GM21528 (cell line): ENCODE results near the gene DTNA.

Experiments used
- ATAC-seq: cut with Tn5 transposase; IDR thresholded peaks from one replicate; pipeline ENCODE4 v1.9.1; 2021; ENCODE audit warnings: mild to moderate bottlenecking, moderate library complexity; ENCODE audit not compliant: unreplicated experiment, low FRiP score

The DTNA gene

GRCh38 chr18:34803877-34804400, 93.8 kb downstream of the DTNA start:
- ATAC-seq = no peak

- no peak for ATAC-seq
Measured at GRCh38 chr18:34805103-34805877, 95.2 kb downstream of the DTNA start.

- no peak for ATAC-seq
Measured at GRCh38 chr18:34805878-34806351, 95.8 kb downstream of the DTNA start.

GRCh38 chr18:34806527-34806926, 96.4 kb downstream of the DTNA start:
- no peak for ATAC-seq

GRCh38 chr18:34807106-34807796, 97.2 kb downstream of the DTNA start:
- ATAC-seq = no peak

- ATAC-seq = no peak
Measured at GRCh38 chr18:34808389-34808788, 98.3 kb downstream of the DTNA start.

- no peak for ATAC-seq
Measured at GRCh38 chr18:34809451-34810072, 99.5 kb downstream of the DTNA start.

- no peak for ATAC-seq
Measured at GRCh38 chr18:34816183-34816582, 106.1 kb downstream of the DTNA start.

- no peak for ATAC-seq
Measured at GRCh38 chr18:34817636-34818035, 107.5 kb downstream of the DTNA start.

GRCh38 chr18:34818064-34818463, 108.0 kb downstream of the DTNA start:
- no peak for ATAC-seq

- no peak for ATAC-seq
Measured at GRCh38 chr18:34820360-34821065, 110.4 kb downstream of the DTNA start.

- no peak for ATAC-seq
Measured at GRCh38 chr18:34821669-34822210, 111.6 kb downstream of the DTNA start.

- ATAC-seq = no peak
Measured at GRCh38 chr18:34828093-34828492, 118.0 kb downstream of the DTNA start.

- no peak for ATAC-seq
Measured at GRCh38 chr18:34834897-34835296, 124.8 kb downstream of the DTNA start.

GRCh38 chr18:34835466-34835865, 125.4 kb downstream of the DTNA start:
- no peak for ATAC-seq

GRCh38 chr18:34837769-34838272, 127.7 kb downstream of the DTNA start:
- ATAC-seq = no peak

GRCh38 chr18:34838669-34839068, 128.6 kb downstream of the DTNA start:
- no peak for ATAC-seq

GRCh38 chr18:34840256-34840826, 130.2 kb downstream of the DTNA start:
- no peak for ATAC-seq

GRCh38 chr18:34841891-34842290, 131.8 kb downstream of the DTNA start:
- ATAC-seq = no peak

- no peak for ATAC-seq
Measured at GRCh38 chr18:34844072-34844471, 134.0 kb downstream of the DTNA start.
